DOHH2 (cell line): Measurements from ENCODE around the gene TADA2B.

Experiments used
- CTCF ChIP-seq: fragments of 200-600 bp; sonication (generic); IDR thresholded peaks from one replicate; pipeline ENCODE4 v1.5.1; 2014; ENCODE audit warnings: antibody characterized with exemption, mild to moderate bottlenecking, low read depth, low read length; ENCODE audit not compliant: poor library complexity, severe bottlenecking
- EZH2phosphoT487 ChIP-seq: fragments of 200-600 bp; sonication (generic); IDR thresholded peaks from 2 replicates; pipeline ENCODE4 v1.6.1; 2017; ENCODE audit warnings: borderline replicate concordance, mild to moderate bottlenecking, antibody characterized with exemption, low read length, moderate library complexity, mixed read lengths

GRCh38 chr4:7076696-7077082 lies 33.5 kb downstream of the TADA2B start:
- TF ChIP-seq CTCF (no peak), EZH2phosphoT487 (no peak)
